ENCODE measurements around the gene VWC2. TPM values are rescaled to one million over a fixed set of nuclear protein-coding genes. Genes with fewer than 3 reads are reported as not detected.

VWC2 gene
- total RNA-seq = not detected
- not detected for polyA plus RNA-seq

- H3K4me1 ChIP-seq (ENCODE audit: control insufficient read depth, insufficient read depth, low read length, poor library complexity, severe bottlenecking) = no peaks in the 10 kb centered on the region
- no peak within 1 kb of the TSS for H3K27ac ChIP-seq (ENCODE audit: insufficient read depth, low read length, poor library complexity, severe bottlenecking)
- H3K27me3 ChIP-seq (ENCODE audit: control insufficient read depth, insufficient read depth, low read length) = peaks cover 4% of the 10 kb centered on the region
- Mint-ChIP-seq H3K27me3 (peaks cover 54% of the 10 kb centered on the region), H3K4me3 (peak within 1 kb of the TSS in 1 of 4 donors; percentile 81), H3K36me3 (no peaks in the 10 kb centered on the region), H3K9me3 (no peaks in the 10 kb centered on the region), H3K27ac (no peak within 1 kb of the TSS), H3K4me1 (peaks cover 0 to 5% (median 4%) of the 10 kb centered on the region in 4 donors)
- no peaks in the 10 kb centered on the region for H3K36me3 ChIP-seq (ENCODE audit: control insufficient read depth, insufficient read depth, low read length)
- DNase-seq = no peak
- ATAC-seq (ENCODE audit: low read depth in 2 of 2) = no peak
- no peaks in the 10 kb centered on the region for H3K9me3 ChIP-seq (ENCODE audit: control insufficient read depth in 2 of 2, low read length in 2 of 2)
- no peak within 1 kb of the TSS for H3K4me3 ChIP-seq (ENCODE audit: low read depth, low read length)
Measured at GRCh38 chr7:49773218-49773935, at the start of gene VWC2. VWC2 (plus strand) TSS chr7:49773638; CDS start chr7:49775436, 1,798 bp downstream.

DNA sequence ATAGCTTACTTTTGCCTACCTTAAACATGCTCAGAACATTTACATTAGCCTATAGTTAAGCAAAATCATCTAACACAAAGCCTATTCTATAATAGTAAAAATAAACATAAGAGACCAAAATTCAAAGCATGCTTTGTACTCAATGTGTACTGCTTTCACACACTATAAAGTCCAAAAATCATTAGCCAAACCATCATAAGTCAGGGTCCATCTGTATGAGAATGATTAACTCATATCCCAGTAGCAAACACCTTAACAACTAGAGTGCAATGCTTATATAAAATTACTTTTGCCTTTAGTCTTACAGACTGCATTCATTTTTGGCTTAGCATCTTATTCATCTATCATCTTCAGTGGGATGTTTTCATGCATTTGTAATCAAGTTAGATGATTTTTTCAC is 49.4 kb upstream of the VWC2 start:
- peaks cover 0 to 4% (median 0%) of the 10 kb centered on the region in 7 donors for H3K9me3 Mint-ChIP-seq
- no peak overlapping the region for H3K4me3 Mint-ChIP-seq
- no peaks in the 10 kb centered on the region for H3K36me3 ChIP-seq (ENCODE audit: control insufficient read depth, insufficient read depth, low read length)
- DNase-seq (no peak), ATAC-seq (ENCODE audit: low read depth in 2 of 2) (no peak)
- H3K4me1 ChIP-seq (ENCODE audit: control insufficient read depth, insufficient read depth, low read length, poor library complexity, severe bottlenecking) = no peaks in the 10 kb centered on the region
- H3K27me3 ChIP-seq (ENCODE audit: control insufficient read depth, insufficient read depth, low read length) = no peaks in the 10 kb centered on the region
- no peaks in the 10 kb centered on the region for H3K9me3 ChIP-seq (ENCODE audit: control insufficient read depth in 2 of 2, low read length in 2 of 2)
- no peaks in the 10 kb centered on the region for H3K4me1 Mint-ChIP-seq
- no peak overlapping the region for H3K27ac ChIP-seq (ENCODE audit: insufficient read depth, low read length, poor library complexity, severe bottlenecking)
- no peak overlapping the region for H3K4me3 ChIP-seq (ENCODE audit: low read depth, low read length)
- no peaks in the 10 kb centered on the region for H3K36me3 Mint-ChIP-seq
- no peaks in the 10 kb centered on the region for H3K27me3 Mint-ChIP-seq
- no peak overlapping the region for H3K27ac Mint-ChIP-seq

- no peaks in the 10 kb centered on the region for H3K36me3 ChIP-seq (ENCODE audit: control insufficient read depth, insufficient read depth, low read length)
- Mint-ChIP-seq H3K4me1 (no peaks in the 10 kb centered on the region), H3K27me3 (peaks cover under 1% of the 10 kb centered on the region), H3K9me3 (peaks cover 0 to 11% (median 2%) of the 10 kb centered on the region in 7 donors), H3K4me3 (no peak overlapping the region), H3K36me3 (no peaks in the 10 kb centered on the region), H3K27ac (no peak overlapping the region)
- H3K9me3 ChIP-seq (ENCODE audit: control insufficient read depth in 2 of 2, low read length in 2 of 2) = no peaks in the 10 kb centered on the region
- H3K27ac ChIP-seq (ENCODE audit: insufficient read depth, low read length, poor library complexity, severe bottlenecking) = no peak overlapping the region
- H3K4me3 ChIP-seq (ENCODE audit: low read depth, low read length) = no peak overlapping the region
- DNase-seq (no peak), ATAC-seq (ENCODE audit: low read depth in 2 of 2) (no peak)
- no peaks in the 10 kb centered on the region for H3K27me3 ChIP-seq (ENCODE audit: control insufficient read depth, insufficient read depth, low read length)
- H3K4me1 ChIP-seq (ENCODE audit: control insufficient read depth, insufficient read depth, low read length, poor library complexity, severe bottlenecking) = no peaks in the 10 kb centered on the region
Measured at GRCh38 chr7:49731836-49732235, 41.6 kb upstream of the VWC2 start.

DNA sequence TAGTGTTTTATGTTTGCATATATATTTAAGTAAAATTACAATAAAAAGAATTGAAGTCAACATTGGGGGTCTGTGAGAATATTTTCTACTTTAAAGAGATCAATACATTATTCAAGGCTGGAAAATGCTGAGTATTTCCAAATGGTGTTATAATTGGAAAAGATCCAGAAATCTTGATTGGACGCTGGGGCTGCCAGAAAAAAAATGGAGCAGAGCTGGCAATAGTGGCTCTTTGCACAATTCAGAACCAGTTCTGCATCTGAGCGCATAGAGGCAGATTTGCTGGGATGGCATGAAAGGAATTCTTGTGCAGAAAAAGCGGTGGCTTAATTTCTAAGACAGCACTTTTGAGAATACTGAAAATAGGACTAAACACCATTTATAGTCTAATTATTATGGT is 10.8 kb upstream of the VWC2 start:
- Histone ChIP-seq H3K27ac (ENCODE audit: insufficient read depth, low read length, poor library complexity, severe bottlenecking) (no peak overlapping the region), H3K36me3 (ENCODE audit: control insufficient read depth, insufficient read depth, low read length) (no peaks in the 10 kb centered on the region), H3K9me3 (ENCODE audit: control insufficient read depth in 2 of 2, low read length in 2 of 2) (no peaks in the 10 kb centered on the region), H3K4me1 (ENCODE audit: control insufficient read depth, insufficient read depth, low read length, poor library complexity, severe bottlenecking) (no peaks in the 10 kb centered on the region), H3K4me3 (ENCODE audit: low read depth, low read length) (no peak overlapping the region), H3K27me3 (ENCODE audit: control insufficient read depth, insufficient read depth, low read length) (no peaks in the 10 kb centered on the region)
- H3K4me1 Mint-ChIP-seq = no peaks in the 10 kb centered on the region
- no peak overlapping the region for H3K27ac Mint-ChIP-seq
- peaks cover 0 to 3% (median 0%) of the 10 kb centered on the region in 7 donors for H3K9me3 Mint-ChIP-seq
- ATAC-seq (ENCODE audit: low read depth in 2 of 2) = no peak
- H3K4me3 Mint-ChIP-seq = no peak overlapping the region
- no peak for DNase-seq
- H3K27me3 Mint-ChIP-seq = peaks cover 15% of the 10 kb centered on the region
- H3K36me3 Mint-ChIP-seq = no peaks in the 10 kb centered on the region

- H3K4me1 ChIP-seq (ENCODE audit: control insufficient read depth, insufficient read depth, low read length, poor library complexity, severe bottlenecking) = no peaks in the 10 kb centered on the region
- no peak overlapping the region for H3K27ac ChIP-seq (ENCODE audit: insufficient read depth, low read length, poor library complexity, severe bottlenecking)
- ATAC-seq (ENCODE audit: low read depth in 2 of 2) (no peak), DNase-seq (no peak)
- Mint-ChIP-seq H3K4me3 (no peak overlapping the region), H3K27me3 (peaks cover 21% of the 10 kb centered on the region), H3K9me3 (peaks cover 0 to 3% (median 0%) of the 10 kb centered on the region in 7 donors), H3K4me1 (no peaks in the 10 kb centered on the region), H3K36me3 (no peaks in the 10 kb centered on the region), H3K27ac (no peak overlapping the region)
- H3K36me3 ChIP-seq (ENCODE audit: control insufficient read depth, insufficient read depth, low read length) = no peaks in the 10 kb centered on the region
- H3K4me3 ChIP-seq (ENCODE audit: low read depth, low read length) = no peak overlapping the region
- no peaks in the 10 kb centered on the region for H3K27me3 ChIP-seq (ENCODE audit: control insufficient read depth, insufficient read depth, low read length)
- H3K9me3 ChIP-seq (ENCODE audit: control insufficient read depth in 2 of 2, low read length in 2 of 2) = no peaks in the 10 kb centered on the region
Measured at GRCh38 chr7:49763791-49764190, 9.6 kb upstream of the VWC2 start.

DNA sequence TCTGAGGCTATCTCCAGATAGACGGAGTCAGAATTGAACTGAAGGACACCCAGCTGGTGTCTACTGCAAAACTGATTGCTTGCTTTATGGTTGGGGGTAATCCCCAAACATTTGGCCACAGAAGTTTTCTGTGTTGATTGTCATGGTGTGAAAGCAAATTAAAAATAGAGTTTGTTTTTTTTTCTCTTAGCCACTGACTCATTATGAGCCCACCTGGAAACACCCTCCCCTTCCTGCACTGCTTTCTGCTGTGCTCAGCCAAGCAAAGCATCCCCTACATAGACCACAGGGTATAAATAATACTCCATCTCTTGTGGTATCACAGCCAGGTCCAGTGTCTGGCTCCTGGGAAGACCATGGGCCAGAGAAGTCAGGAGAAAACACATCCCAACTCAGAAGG is 6.5 kb upstream of the VWC2 start:
- Mint-ChIP-seq H3K27me3 (peaks cover 34% of the 10 kb centered on the region), H3K27ac (no peak overlapping the region), H3K4me1 (no peaks in the 10 kb centered on the region), H3K36me3 (no peaks in the 10 kb centered on the region), H3K9me3 (peaks cover 0 to 3% (median 0%) of the 10 kb centered on the region in 7 donors), H3K4me3 (no peak overlapping the region)
- ATAC-seq (ENCODE audit: low read depth in 2 of 2) = no peak
- Histone ChIP-seq H3K27ac (ENCODE audit: insufficient read depth, low read length, poor library complexity, severe bottlenecking) (no peak overlapping the region), H3K9me3 (ENCODE audit: control insufficient read depth in 2 of 2, low read length in 2 of 2) (no peaks in the 10 kb centered on the region), H3K27me3 (ENCODE audit: control insufficient read depth, insufficient read depth, low read length) (no peaks in the 10 kb centered on the region), H3K4me3 (ENCODE audit: low read depth, low read length) (no peak overlapping the region), H3K36me3 (ENCODE audit: control insufficient read depth, insufficient read depth, low read length) (no peaks in the 10 kb centered on the region), H3K4me1 (ENCODE audit: control insufficient read depth, insufficient read depth, low read length, poor library complexity, severe bottlenecking) (no peaks in the 10 kb centered on the region)
- DNase-seq = no peak

- no peak for ATAC-seq (ENCODE audit: low read depth in 2 of 2)
- H3K36me3 Mint-ChIP-seq = no peaks in the 10 kb centered on the region
- Histone ChIP-seq H3K36me3 (ENCODE audit: control insufficient read depth, insufficient read depth, low read length) (no peaks in the 10 kb centered on the region), H3K4me3 (ENCODE audit: low read depth, low read length) (no peak overlapping the region), H3K27me3 (ENCODE audit: control insufficient read depth, insufficient read depth, low read length) (no peaks in the 10 kb centered on the region), H3K9me3 (ENCODE audit: control insufficient read depth in 2 of 2, low read length in 2 of 2) (no peaks in the 10 kb centered on the region), H3K4me1 (ENCODE audit: control insufficient read depth, insufficient read depth, low read length, poor library complexity, severe bottlenecking) (no peaks in the 10 kb centered on the region), H3K27ac (ENCODE audit: insufficient read depth, low read length, poor library complexity, severe bottlenecking) (no peak overlapping the region)
- no peak overlapping the region for H3K27ac Mint-ChIP-seq
- peaks cover 41% of the 10 kb centered on the region for H3K27me3 Mint-ChIP-seq
- H3K9me3 Mint-ChIP-seq = peaks cover 0 to 3% (median 0%) of the 10 kb centered on the region in 7 donors
- H3K4me1 Mint-ChIP-seq = peaks cover 0 to 1% (median under 1%) of the 10 kb centered on the region in 4 donors
- no peak overlapping the region for H3K4me3 Mint-ChIP-seq
- no peak for DNase-seq
Measured at GRCh38 chr7:49767719-49768118, 5.7 kb upstream of the VWC2 start.

- Mint-ChIP-seq H3K27me3 (peaks cover 46% of the 10 kb centered on the region), H3K36me3 (no peaks in the 10 kb centered on the region), H3K4me1 (peaks cover 0 to 5% (median 4%) of the 10 kb centered on the region in 4 donors), H3K9me3 (peaks cover 0 to 3% (median 0%) of the 10 kb centered on the region in 7 donors), H3K27ac (no peak overlapping the region), H3K4me3 (no peak overlapping the region)
- Histone ChIP-seq H3K4me1 (ENCODE audit: control insufficient read depth, insufficient read depth, low read length, poor library complexity, severe bottlenecking) (no peaks in the 10 kb centered on the region), H3K4me3 (ENCODE audit: low read depth, low read length) (no peak overlapping the region), H3K9me3 (ENCODE audit: control insufficient read depth in 2 of 2, low read length in 2 of 2) (no peaks in the 10 kb centered on the region), H3K36me3 (ENCODE audit: control insufficient read depth, insufficient read depth, low read length) (no peaks in the 10 kb centered on the region), H3K27me3 (ENCODE audit: control insufficient read depth, insufficient read depth, low read length) (no peaks in the 10 kb centered on the region), H3K27ac (ENCODE audit: insufficient read depth, low read length, poor library complexity, severe bottlenecking) (no peak overlapping the region)
- ATAC-seq (ENCODE audit: low read depth in 2 of 2) = no peak
- DNase-seq = no peak
Measured at GRCh38 chr7:49768254-49768653, 5.2 kb upstream of the VWC2 start.
